Mesothelial cell of epicardium (in vitro differentiated cells): Measurements from ENCODE around the gene STIM1. TPM values are rescaled to one million over a fixed set of nuclear protein-coding genes. Genes with fewer than 3 reads are reported as not detected.

Source experiments
- DNase-seq, 2 experiments: peaks; one replicate each; pipeline ENCODE4 v3.0.0; 2021; ENCODE audit warnings: low spot score in 2 of 2; ENCODE audit not compliant: unreplicated experiment in 2 of 2
- H3K27ac Mint-ChIP-seq: 2 replicates; pipeline ENCODE4 v1.8.0; 2021; ENCODE audit warnings: mixed read lengths
- H3K27me3 Mint-ChIP-seq: 2 replicates; pipeline ENCODE4 v1.8.0; 2021; ENCODE audit warnings: low read depth, mixed read lengths
- H3K36me3 Mint-ChIP-seq: 2 replicates; pipeline ENCODE4 v1.8.0; 2021; ENCODE audit warnings: mixed read lengths
- H3K4me1 Mint-ChIP-seq: 2 replicates; pipeline ENCODE4 v1.8.0; 2021; ENCODE audit warnings: mixed read lengths
- H3K4me3 Mint-ChIP-seq: 2 replicates; pipeline ENCODE4 v1.8.0; 2021; ENCODE audit warnings: mild to moderate bottlenecking, moderate library complexity, mixed read lengths
- H3K9me3 Mint-ChIP-seq: 2 replicates; pipeline ENCODE4 v1.8.0; 2021; ENCODE audit warnings: mixed read lengths
- total RNA-seq: library from RNA; stranded (reverse); gene quantifications from 3 replicates; pipeline ENCODE4 v1.2.1, GENCODE V29; 2021
- TF ChIP-seq, protein P1 (sequence below): fragments of 200-600 bp; sonication (generic); IDR thresholded peaks from one replicate; pipeline ENCODE4 v1.5.0; 2021; ENCODE audit warnings: antibody characterized with exemption; ENCODE audit not compliant: unreplicated experiment

STIM1 gene
- total RNA-seq, 1 donor from 2014 or later, result 43.7 TPM

DNA sequence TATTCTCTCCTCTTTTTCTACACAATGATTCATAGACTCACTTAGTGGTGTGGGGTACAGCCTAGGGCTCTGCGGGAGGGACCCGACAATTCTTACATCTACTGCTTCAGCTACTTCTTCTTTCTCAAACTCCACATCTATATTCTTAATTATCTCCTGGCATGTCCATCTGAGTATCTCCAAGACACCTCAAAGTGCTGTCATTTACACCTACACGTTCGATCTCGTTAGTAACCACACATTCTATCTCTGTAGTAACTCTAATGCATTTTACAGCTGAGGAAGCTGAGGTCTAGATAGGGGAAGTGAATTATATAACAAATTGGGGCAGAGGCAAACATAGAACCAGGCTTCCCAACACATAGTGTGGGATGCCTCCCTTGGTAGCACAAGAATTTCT, 211.4 kb downstream of the STIM1 start:
- Mint-ChIP-seq H3K4me3 (no peak overlapping the region), H3K27me3 (no peaks in the 10 kb centered on the region), H3K4me1 (peaks cover 26% of the 10 kb centered on the region), H3K9me3 (no peaks in the 10 kb centered on the region), H3K27ac (no peak overlapping the region), H3K36me3 (no peaks in the 10 kb centered on the region)
- no peak for DNase-seq
- TF ChIP-seq, protein P1, sequence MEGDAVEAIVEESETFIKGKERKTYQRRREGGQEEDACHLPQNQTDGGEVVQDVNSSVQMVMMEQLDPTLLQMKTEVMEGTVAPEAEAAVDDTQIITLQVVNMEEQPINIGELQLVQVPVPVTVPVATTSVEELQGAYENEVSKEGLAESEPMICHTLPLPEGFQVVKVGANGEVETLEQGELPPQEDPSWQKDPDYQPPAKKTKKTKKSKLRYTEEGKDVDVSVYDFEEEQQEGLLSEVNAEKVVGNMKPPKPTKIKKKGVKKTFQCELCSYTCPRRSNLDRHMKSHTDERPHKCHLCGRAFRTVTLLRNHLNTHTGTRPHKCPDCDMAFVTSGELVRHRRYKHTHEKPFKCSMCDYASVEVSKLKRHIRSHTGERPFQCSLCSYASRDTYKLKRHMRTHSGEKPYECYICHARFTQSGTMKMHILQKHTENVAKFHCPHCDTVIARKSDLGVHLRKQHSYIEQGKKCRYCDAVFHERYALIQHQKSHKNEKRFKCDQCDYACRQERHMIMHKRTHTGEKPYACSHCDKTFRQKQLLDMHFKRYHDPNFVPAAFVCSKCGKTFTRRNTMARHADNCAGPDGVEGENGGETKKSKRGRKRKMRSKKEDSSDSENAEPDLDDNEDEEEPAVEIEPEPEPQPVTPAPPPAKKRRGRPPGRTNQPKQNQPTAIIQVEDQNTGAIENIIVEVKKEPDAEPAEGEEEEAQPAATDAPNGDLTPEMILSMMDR, result no peak

DNA sequence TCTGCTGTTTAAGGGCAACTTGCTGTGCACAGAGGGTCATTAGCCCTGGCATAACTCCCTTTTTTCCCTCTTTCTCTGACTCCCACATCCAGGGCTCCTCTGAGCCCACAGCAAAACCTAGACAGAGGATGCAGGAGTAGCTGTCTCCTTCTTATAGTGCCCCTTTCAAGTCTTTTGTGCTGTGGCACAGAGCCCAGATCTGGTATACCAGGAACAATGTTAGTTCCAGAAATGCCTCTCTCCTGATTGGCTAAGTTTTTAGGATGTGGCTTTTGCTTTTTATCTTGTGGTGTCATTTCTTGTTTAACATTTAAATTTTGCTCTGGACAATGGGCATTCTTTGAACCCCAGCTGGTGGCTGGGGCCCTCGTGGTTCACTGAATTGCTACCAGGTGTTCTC, 213.5 kb downstream of the STIM1 start:
- Mint-ChIP-seq H3K9me3 (no peaks in the 10 kb centered on the region), H3K36me3 (no peaks in the 10 kb centered on the region), H3K4me3 (no peak overlapping the region), H3K27ac (no peak overlapping the region), H3K27me3 (no peaks in the 10 kb centered on the region), H3K4me1 (peaks cover 44% of the 10 kb centered on the region)
- DNase-seq, result no peak
- TF ChIP-seq, protein P1, result no peak

DNA sequence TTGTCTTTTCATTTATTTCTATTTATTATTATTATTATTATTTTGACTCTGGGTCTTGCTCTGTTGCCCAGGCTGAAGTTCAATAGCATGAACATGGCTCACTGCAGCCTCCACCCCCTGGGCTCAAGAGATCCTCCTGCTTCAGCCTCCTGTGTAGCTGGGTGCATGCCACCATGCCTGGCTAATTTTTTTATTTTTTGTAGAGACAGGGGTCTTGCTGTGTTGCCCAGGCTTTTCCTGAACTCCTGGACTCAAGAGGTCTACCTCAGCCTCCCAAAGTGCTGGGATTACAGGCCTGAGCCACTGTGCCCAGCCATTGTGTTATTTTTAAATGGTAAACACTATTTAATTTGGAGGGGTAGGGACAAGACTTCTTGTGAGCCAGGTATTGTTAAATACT, 215.9 kb downstream of the STIM1 start:
- no peaks in the 10 kb centered on the region for H3K27me3 Mint-ChIP-seq
- H3K27ac Mint-ChIP-seq, result peak overlapping the region; percentile 93
- peaks cover 39% of the 10 kb centered on the region for H3K4me1 Mint-ChIP-seq
- H3K9me3 Mint-ChIP-seq, result no peaks in the 10 kb centered on the region
- no peak for DNase-seq
- H3K4me3 Mint-ChIP-seq, result no peak overlapping the region
- TF ChIP-seq, protein P1, result no peak
- peaks cover 2% of the 10 kb centered on the region for H3K36me3 Mint-ChIP-seq

DNA sequence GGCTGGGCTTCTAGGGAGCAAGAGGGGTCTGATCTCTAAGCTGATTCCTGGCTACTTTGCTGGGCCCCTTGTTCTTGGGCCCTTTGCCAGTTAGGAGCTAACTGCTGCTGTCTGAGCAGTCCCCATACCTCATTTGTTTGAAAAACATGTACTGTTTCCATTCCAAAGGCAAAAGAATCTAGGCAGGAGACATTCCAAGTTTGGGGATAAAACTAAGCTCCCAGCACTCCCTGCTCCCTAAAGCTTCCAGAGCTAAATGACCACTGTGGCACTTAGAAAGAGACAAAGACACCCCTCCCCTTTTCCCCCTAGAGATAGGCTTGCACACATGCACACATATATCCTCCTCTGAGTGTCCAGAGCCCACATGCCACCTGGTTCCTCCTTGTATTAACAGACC, 216.4 kb downstream of the STIM1 start:
- H3K4me1 Mint-ChIP-seq, result peaks cover 44% of the 10 kb centered on the region
- no peak for DNase-seq
- H3K27me3 Mint-ChIP-seq, result no peaks in the 10 kb centered on the region
- peaks cover 2% of the 10 kb centered on the region for H3K36me3 Mint-ChIP-seq
- H3K4me3 Mint-ChIP-seq, result no peak overlapping the region
- H3K27ac Mint-ChIP-seq, result peak overlapping the region; percentile 93
- TF ChIP-seq, protein P1, result no peak
- no peaks in the 10 kb centered on the region for H3K9me3 Mint-ChIP-seq

DNA sequence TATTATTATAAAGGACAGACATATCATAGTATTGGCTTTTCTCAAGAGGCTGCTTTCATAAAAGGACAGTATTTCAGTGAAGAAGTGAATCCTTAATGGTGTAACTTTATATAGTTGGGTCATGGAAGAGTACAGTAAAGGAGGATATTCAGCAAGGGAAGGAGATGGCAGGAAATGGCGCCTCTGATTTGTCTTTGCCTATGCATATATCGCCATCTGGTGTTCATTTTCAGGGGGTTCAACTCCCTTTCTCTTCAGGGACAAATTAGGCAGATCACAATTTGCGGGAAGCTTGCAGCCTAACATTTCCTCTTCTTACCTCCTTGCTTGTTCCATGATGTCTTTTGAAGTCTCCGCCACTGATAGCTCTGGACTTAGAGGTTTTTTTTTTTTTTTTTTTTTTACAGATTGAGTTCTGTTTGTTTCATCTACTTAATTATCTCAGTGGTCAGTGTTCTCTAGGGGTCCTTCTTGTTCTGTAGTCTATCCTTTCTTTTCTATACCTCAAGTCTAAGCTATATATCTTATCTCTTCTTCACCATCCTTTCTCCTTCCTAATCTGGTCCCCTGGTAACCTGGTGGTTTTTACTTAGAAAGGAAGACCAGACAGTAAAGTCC, 217.3 kb downstream of the STIM1 start:
- Mint-ChIP-seq H3K27ac (peak overlapping the region; percentile 93), H3K4me1 (peaks cover 44% of the 10 kb centered on the region), H3K36me3 (peaks cover 2% of the 10 kb centered on the region), H3K4me3 (no peak overlapping the region), H3K9me3 (no peaks in the 10 kb centered on the region), H3K27me3 (no peaks in the 10 kb centered on the region)
- TF ChIP-seq, protein P1, result peak; percentile 71
- peak in 1 of 2 experiments; percentile 43 for DNase-seq
